Measurements from ENCODE around the gene SYNDIG1.

The SYNDIG1 gene

GRCh38 chr20:24589815-24590177 is 120.4 kb downstream of the SYNDIG1 start:
- Mint-ChIP-seq H3K4me3 (no peak overlapping the region), H3K27me3 (peaks cover 8% of the 10 kb centered on the region)

DNA sequence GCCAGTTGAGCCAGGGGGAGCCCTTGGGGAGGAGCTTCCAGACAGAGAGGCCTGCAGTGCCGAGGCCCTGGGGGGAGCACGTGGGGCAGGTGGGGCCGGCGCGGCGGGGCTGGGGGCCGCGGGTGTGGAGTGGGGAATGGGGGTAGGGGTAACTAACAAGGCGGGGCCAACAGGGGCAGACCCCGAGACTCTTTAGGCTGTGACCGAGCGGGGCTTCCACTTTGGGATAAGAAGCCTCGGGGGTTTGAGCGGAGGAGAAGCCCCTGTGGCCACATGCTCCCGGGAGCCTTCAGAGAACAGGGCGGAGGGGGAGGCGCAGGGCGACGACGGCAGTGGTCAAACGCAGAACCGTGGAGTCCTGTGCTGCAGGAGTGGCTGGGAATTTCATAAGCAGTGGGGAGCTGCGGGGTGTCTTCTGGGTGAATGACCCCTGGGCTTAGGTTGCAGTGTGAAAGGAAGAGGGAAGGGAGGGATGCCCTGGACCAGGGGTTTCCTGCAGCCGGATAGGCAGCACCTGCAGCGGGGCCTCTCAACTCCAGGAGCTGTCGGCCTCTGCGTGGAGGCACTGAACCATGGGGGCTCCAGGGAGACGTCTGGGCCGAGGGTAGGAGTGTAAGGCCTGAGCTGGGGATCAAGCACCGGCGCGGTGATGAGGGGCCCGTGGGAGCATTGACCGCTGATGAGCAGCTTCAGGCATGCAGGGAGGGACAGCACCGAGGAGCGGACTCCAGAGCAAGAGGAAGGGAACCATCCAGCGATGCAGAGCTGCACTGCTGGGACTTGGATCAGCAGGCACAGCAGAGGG is 121.0 kb downstream of the SYNDIG1 start:
- H3K9me3 Mint-ChIP-seq, result no peaks in the 10 kb centered on the region
- no peak overlapping the region for H3K27ac Mint-ChIP-seq
- H3K4me1 Mint-ChIP-seq (ENCODE audit: low read depth), result no peaks in the 10 kb centered on the region
- no peak for DNase-seq
- no peak overlapping the region for H3K4me3 Mint-ChIP-seq
- peaks cover 8% of the 10 kb centered on the region for H3K27me3 Mint-ChIP-seq
- no peaks in the 10 kb centered on the region for H3K36me3 Mint-ChIP-seq (ENCODE audit: low read depth)

More at GRCh38 chr20:24589815-24590177, 120.4 kb downstream of the SYNDIG1 start:
- no peak for DNase-seq
- H3K36me3 Mint-ChIP-seq (ENCODE audit: low read depth), result no peaks in the 10 kb centered on the region
- no peaks in the 10 kb centered on the region for H3K4me1 Mint-ChIP-seq (ENCODE audit: low read depth)
- no peaks in the 10 kb centered on the region for H3K9me3 Mint-ChIP-seq
- H3K27ac Mint-ChIP-seq, result no peak overlapping the region

GRCh38 chr20:24597051-24597450 is 127.6 kb downstream of the SYNDIG1 start:
- H3K27ac Mint-ChIP-seq, result no peak overlapping the region
- H3K27me3 Mint-ChIP-seq, result peaks cover 9% of the 10 kb centered on the region
- peaks cover 15% of the 10 kb centered on the region for H3K9me3 Mint-ChIP-seq
- H3K4me1 Mint-ChIP-seq (ENCODE audit: low read depth), result no peaks in the 10 kb centered on the region
- no peak for DNase-seq
- H3K4me3 Mint-ChIP-seq, result no peak overlapping the region
- H3K36me3 Mint-ChIP-seq (ENCODE audit: low read depth), result no peaks in the 10 kb centered on the region

DNA sequence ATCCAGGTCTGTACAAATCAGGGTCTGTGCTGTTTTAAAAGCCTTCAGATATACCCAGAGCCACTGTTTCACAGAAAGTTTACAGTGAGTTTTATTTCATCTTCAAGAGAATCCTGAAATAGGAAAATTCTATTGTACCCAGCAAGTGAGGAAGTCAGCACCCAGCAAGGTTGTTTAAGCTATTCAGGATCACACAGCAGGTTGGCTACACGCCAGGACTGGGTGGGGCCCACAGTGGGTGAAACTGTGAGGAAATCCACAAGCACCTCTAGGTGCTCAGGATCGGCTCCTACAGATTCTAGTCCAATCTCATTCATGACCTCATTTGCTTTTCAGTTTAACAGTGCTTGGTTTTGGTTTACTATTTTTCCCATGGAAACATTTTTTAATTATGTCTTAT is 128.9 kb downstream of the SYNDIG1 start:
- no peak overlapping the region for H3K4me3 Mint-ChIP-seq
- H3K4me1 Mint-ChIP-seq (ENCODE audit: low read depth), result no peaks in the 10 kb centered on the region
- H3K27me3 Mint-ChIP-seq, result peaks cover 13% of the 10 kb centered on the region
- H3K36me3 Mint-ChIP-seq (ENCODE audit: low read depth), result no peaks in the 10 kb centered on the region
- DNase-seq, result no peak
- H3K9me3 Mint-ChIP-seq, result peaks cover 19% of the 10 kb centered on the region
- H3K27ac Mint-ChIP-seq, result no peak overlapping the region

DNA sequence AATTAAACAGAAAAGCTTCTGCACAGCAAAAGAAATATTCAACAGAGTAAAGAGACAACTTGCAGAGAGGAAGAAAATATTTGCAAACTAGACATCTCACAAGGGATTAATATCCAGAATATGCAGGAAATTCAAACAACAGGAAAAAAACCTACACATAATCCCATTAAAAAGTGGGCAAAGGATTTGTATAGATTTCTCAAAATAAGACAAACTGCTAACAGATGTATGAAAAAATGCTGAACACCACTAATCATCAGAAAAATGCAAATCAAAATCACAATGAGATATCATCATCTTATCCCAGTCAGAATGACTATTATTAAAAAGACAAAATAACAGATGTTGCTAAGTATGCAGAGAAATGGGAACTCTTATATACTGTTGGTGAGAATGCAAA is 129.6 kb downstream of the SYNDIG1 start:
- Mint-ChIP-seq H3K27ac (no peak overlapping the region), H3K9me3 (peaks cover 19% of the 10 kb centered on the region), H3K4me1 (ENCODE audit: low read depth) (no peaks in the 10 kb centered on the region), H3K27me3 (peaks cover 15% of the 10 kb centered on the region), H3K36me3 (ENCODE audit: low read depth) (no peaks in the 10 kb centered on the region), H3K4me3 (no peak overlapping the region)
- DNase-seq, result no peak

DNA sequence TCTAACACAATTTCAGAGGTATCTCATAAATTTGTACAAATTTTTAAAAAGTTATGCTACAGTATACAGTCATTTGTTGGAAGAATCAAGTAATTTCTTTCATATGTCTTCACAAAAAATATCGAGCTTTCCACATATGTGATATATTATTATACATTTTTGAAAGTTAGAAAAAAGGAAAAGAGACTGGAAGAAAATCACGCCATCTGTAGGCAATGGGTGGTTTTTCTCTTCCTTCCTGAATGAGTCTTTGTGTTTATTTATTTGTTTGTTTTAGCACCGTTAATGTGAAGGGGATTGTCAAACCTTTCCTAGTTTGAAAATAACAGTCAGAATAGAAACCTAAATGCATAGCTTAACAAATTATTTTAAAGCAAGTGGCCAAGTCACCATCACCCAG is 130.6 kb downstream of the SYNDIG1 start:
- Mint-ChIP-seq H3K36me3 (ENCODE audit: low read depth) (no peaks in the 10 kb centered on the region), H3K9me3 (peaks cover 19% of the 10 kb centered on the region), H3K27me3 (peaks cover 15% of the 10 kb centered on the region), H3K4me1 (ENCODE audit: low read depth) (no peaks in the 10 kb centered on the region), H3K4me3 (no peak overlapping the region), H3K27ac (no peak overlapping the region)
- no peak for DNase-seq

GRCh38 chr20:24603454-24603853 is 134.0 kb downstream of the SYNDIG1 start:
- H3K4me1 Mint-ChIP-seq (ENCODE audit: low read depth), result no peaks in the 10 kb centered on the region
- peaks cover 19% of the 10 kb centered on the region for H3K9me3 Mint-ChIP-seq
- H3K36me3 Mint-ChIP-seq (ENCODE audit: low read depth), result no peaks in the 10 kb centered on the region
- DNase-seq, result no peak
- H3K4me3 Mint-ChIP-seq, result no peak overlapping the region
- no peak overlapping the region for H3K27ac Mint-ChIP-seq
- H3K27me3 Mint-ChIP-seq, result peaks cover 5% of the 10 kb centered on the region

DNA sequence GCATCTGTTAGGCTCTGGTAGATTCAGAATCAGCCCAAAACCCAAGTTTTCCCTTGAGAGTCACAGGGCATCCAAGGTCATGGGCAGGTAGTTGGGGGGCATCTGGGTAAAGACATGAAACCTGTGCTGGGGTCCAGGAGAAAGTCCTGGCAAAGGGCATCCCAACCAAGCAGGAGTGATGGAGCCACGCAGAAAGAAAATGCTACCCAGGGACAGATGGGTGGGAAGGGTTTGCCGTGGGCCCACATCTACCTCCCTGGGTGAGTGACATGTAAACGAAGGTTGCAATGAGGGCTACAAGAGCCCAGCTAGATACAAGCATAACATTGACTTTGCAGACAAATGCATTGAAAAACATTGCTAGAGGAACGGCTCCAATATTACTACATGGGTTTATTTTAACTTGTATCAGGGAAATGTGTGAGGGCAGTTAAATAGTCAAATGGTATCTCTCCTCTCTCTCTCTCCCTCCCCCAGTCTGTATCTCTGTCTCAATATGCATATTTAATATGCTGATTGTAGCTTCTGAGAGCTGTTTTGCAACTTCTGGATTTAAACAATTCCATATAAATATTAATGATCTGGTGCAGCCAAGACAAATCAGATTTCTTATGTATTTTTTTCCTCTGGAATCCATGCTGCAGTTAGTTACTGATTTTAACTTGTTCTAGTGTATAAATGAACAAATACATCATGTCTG is 135.7 kb downstream of the SYNDIG1 start:
- Mint-ChIP-seq H3K36me3 (ENCODE audit: low read depth) (no peaks in the 10 kb centered on the region), H3K27me3 (peaks cover 5% of the 10 kb centered on the region), H3K4me1 (ENCODE audit: low read depth) (no peaks in the 10 kb centered on the region), H3K9me3 (peaks cover 11% of the 10 kb centered on the region), H3K27ac (no peak overlapping the region), H3K4me3 (no peak overlapping the region)
- no peak for DNase-seq

GRCh38 chr20:24605937-24606455 is 136.6 kb downstream of the SYNDIG1 start:
- H3K27me3 Mint-ChIP-seq, result peaks cover 5% of the 10 kb centered on the region
- no peak for DNase-seq
- peaks cover 8% of the 10 kb centered on the region for H3K9me3 Mint-ChIP-seq

DNA sequence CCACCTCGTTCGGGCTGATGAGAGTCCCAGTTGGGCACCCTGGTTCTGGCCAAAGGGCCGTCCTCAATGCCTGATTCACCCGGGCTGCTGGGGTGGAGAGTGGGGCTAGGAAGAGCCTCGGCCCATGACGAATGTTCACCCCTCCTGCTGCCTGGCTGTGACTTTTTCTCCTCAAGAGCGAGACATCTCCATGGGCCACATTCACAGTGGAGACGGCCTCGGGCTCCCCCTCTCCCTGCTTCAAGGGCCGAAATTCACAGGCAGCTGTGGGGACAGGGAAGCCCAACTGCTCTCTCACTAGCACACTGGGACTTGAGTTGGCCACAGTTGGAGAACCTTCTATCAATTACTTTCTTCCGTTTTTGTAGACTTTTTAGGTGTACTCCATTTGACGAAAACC is 138.0 kb downstream of the SYNDIG1 start:
- H3K4me3 Mint-ChIP-seq, result no peak overlapping the region
- no peaks in the 10 kb centered on the region for H3K36me3 Mint-ChIP-seq (ENCODE audit: low read depth)
- DNase-seq, result no peak
- H3K27ac Mint-ChIP-seq, result no peak overlapping the region
- peaks cover under 1% of the 10 kb centered on the region for H3K9me3 Mint-ChIP-seq
- H3K27me3 Mint-ChIP-seq, result peaks cover 5% of the 10 kb centered on the region
- no peaks in the 10 kb centered on the region for H3K4me1 Mint-ChIP-seq (ENCODE audit: low read depth)

More at GRCh38 chr20:24605937-24606455, 136.6 kb downstream of the SYNDIG1 start:
- no peaks in the 10 kb centered on the region for H3K36me3 Mint-ChIP-seq (ENCODE audit: low read depth)
- H3K4me3 Mint-ChIP-seq, result no peak overlapping the region
- H3K27ac Mint-ChIP-seq, result no peak overlapping the region
- H3K4me1 Mint-ChIP-seq (ENCODE audit: low read depth), result no peaks in the 10 kb centered on the region

GRCh38 chr20:24608926-24609667 is 139.7 kb downstream of the SYNDIG1 start:
- Mint-ChIP-seq H3K4me3 (no peak overlapping the region), H3K4me1 (ENCODE audit: low read depth) (no peaks in the 10 kb centered on the region), H3K27me3 (peaks cover 7% of the 10 kb centered on the region), H3K27ac (no peak overlapping the region), H3K36me3 (ENCODE audit: low read depth) (no peaks in the 10 kb centered on the region), H3K9me3 (no peaks in the 10 kb centered on the region)
- DNase-seq, result no peak

DNA sequence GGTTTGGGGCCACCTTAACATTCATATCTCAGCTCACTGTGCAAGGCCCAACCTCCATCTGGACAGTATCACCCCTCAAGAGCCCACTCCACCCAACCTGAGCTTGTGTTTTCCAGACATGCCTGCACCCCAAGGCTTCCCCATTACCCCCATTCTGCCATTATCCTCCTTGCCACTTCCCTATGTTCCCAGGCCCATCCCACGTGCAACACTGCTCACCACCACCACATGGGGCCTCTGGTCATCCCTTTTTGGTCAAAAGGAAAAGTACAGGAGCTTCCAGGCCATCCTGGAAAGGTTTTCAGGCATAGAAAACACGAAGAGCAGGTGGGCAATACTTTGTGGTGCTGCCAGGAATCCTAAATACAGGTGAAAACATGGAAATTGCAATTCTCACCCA is 140.3 kb downstream of the SYNDIG1 start:
- H3K4me1 Mint-ChIP-seq (ENCODE audit: low read depth), result no peaks in the 10 kb centered on the region

GRCh38 chr20:24610341-24611115 is 141.1 kb downstream of the SYNDIG1 start:
- H3K9me3 Mint-ChIP-seq, result no peaks in the 10 kb centered on the region
- H3K4me3 Mint-ChIP-seq, result no peak overlapping the region
- H3K27ac Mint-ChIP-seq, result no peak overlapping the region
- no peak for DNase-seq
- H3K27me3 Mint-ChIP-seq, result peaks cover 7% of the 10 kb centered on the region
- H3K36me3 Mint-ChIP-seq (ENCODE audit: low read depth), result no peaks in the 10 kb centered on the region
- H3K4me1 Mint-ChIP-seq (ENCODE audit: low read depth), result no peaks in the 10 kb centered on the region

More for the DNA sequence above, 140.3 kb downstream of the SYNDIG1 start:
- Mint-ChIP-seq H3K9me3 (no peaks in the 10 kb centered on the region), H3K27ac (no peak overlapping the region), H3K36me3 (ENCODE audit: low read depth) (no peaks in the 10 kb centered on the region), H3K27me3 (peaks cover 7% of the 10 kb centered on the region), H3K4me3 (no peak overlapping the region)
- DNase-seq, result no peak

Measured in activated T-cell treated with anti-CD3 and anti-CD28 coated beads, Interleukin-2, amount 50 U/mL, for 24 hours (primary cell).